ENCODE measurements around the gene VWF.

DNA sequence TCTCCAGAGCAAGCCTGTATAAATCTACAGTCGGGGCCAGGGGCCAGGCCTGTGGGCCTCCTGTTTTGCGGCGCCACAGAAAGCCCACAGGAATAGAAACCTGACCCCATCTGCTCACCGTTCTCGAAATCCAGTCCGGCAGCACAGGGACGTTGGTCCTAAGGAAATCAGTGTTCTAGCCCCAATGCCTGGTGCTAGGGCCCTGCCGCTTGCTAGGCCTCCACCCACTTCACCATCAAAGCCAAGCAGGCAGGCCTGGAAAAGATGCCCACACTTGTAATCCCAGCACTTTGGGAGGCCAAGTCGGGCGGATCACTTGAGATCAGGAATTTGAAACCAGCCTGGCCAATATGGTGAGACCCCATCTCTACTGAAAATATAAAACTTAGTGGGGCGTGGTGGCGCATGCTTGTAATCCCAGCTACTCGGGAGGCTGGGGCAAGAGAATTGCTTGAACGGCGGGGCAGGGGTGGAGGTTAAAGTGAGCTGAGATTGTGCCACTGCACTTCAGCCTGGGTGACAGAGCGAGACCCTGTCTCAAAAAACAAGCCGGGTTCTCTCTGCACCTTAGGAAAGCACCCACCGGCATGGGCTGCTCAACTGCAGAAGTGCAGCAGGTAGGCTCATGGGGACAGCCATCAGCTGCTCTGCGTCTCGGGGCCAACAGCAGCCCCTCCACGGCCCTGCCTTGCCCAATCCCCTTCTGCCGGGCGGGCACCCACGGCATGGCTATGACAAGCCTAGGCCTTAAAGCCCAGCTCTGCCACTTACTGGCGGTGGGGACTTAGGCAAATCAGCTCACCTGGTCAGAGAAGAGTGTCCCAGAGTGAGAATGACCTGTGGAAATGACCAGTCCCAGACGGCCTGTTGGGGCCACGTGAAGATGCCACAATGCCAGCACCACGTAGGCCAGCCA, 47.4 kb downstream of the VWF start:
- TF ChIP-seq CTCF (IDR thresholded peaks at IDR 0.05) (no peak), POLR2A (IDR thresholded peaks at IDR 0.05) (no peak), POLR2AphosphoS5 (IDR thresholded peaks at IDR 0.05) (no peak), EP300 (IDR thresholded peaks at IDR 0.05) (no peak)

Data from upper lobe of left lung (tissue), 4 donors.